T-cell (primary cell): ENCODE measurements around the gene CYB561A3. TPM values are rescaled to one million over a fixed set of nuclear protein-coding genes. Genes with fewer than 3 reads are reported as not detected.

Experiments
- ATAC-seq, 4 experiments: fragments of 200-7000 bp in 3 of 4; fragments of 150-1000 bp in 1 of 4; cut with Tn5 transposase; replicated peaks in 1 of 4; 1 replicate in 3 of 4; 2 replicates in 1 of 4; pipeline ENCODE4 v1.10.0; 2021; ENCODE audit warnings: moderate library complexity in 3 of 4, mild to moderate bottlenecking in 2 of 4, moderate number of reproducible peaks in 1 of 4
- CTCF ChIA-PET, 2 donors: fragments of 300-600 bp; sonication (Branson Sonifier 250); formaldehyde crosslinking; loops; one replicate each; lab custom pipeline; 2022; ENCODE audit warnings: antibody characterized with exemption in 2 of 2; lab: Charles Lee
- POLR2A ChIA-PET, 2 donors: fragments of 300-600 bp; sonication (Branson Sonifier 250); formaldehyde crosslinking; loops; one replicate each; lab custom pipeline; 2022; ENCODE audit warnings: antibody characterized with exemption in 2 of 2; lab: Charles Lee
- DNase-seq, 35 experiments: peaks; one replicate each; pipeline versions ENCODE4 v3.0.0 to v3.0.0-alpha.2; 2013 to 2023
- H3K27ac ChIP-seq: one replicate; pipeline ENCODE4 v1.5.1; 2013; ENCODE audit warnings: low read length
- H3K27me3 ChIP-seq, 2 experiments: replicated peaks in 1 of 2; 1 replicate in 1 of 2; 2 replicates in 1 of 2; pipeline versions ENCODE4 v1.6.1 to v1.7.0; 2013; ENCODE audit warnings: low read length in 1 of 2, mixed read lengths in 1 of 2; ENCODE audit not compliant: control insufficient read depth in 2 of 2, insufficient read depth in 2 of 2; ENCODE audit errors: extremely low read depth in 1 of 2
- H3K36me3 ChIP-seq, 2 donors: 1 replicate in 1 of 2; 2 replicates in 1 of 2; pipeline versions ENCODE4 v1.6.1 to v1.7.0; 2013; ENCODE audit warnings: low read length in 1 of 2; ENCODE audit not compliant: control insufficient read depth in 2 of 2, insufficient read depth in 1 of 2; ENCODE audit errors: extremely low read depth in 1 of 2
- H3K4me1 ChIP-seq, 2 experiments: 1 replicate in 1 of 2; 2 replicates in 1 of 2; pipeline versions ENCODE4 v1.6.1 to v1.7.0; 2013; ENCODE audit warnings: low read length in 2 of 2, mixed read lengths in 1 of 2; ENCODE audit not compliant: insufficient read depth in 2 of 2, control insufficient read depth in 1 of 2; ENCODE audit errors: extremely low read depth in 1 of 2
- H3K4me3 ChIP-seq, 2 donors: 1 replicate in 1 of 2; 2 replicates in 1 of 2; pipeline versions ENCODE4 v1.5.1 to v1.7.0; 2013; ENCODE audit warnings: mild to moderate bottlenecking in 2 of 2, low read length in 1 of 2, moderate library complexity in 1 of 2; ENCODE audit not compliant: control insufficient read depth in 1 of 2; ENCODE audit errors: extremely low read depth in 1 of 2
- H3K9me3 ChIP-seq: 2 replicates; pipeline ENCODE4 v1.7.0; 2013
- H3K27ac Mint-ChIP-seq, 2 donors: one replicate each; pipeline ENCODE4 v1.8.0; 2020 to 2021; ENCODE audit warnings: mild to moderate bottlenecking in 2 of 2, mixed read lengths in 2 of 2
- H3K27me3 Mint-ChIP-seq, 2 donors: one replicate each; pipeline ENCODE4 v1.8.0; 2021 to 2022; ENCODE audit warnings: mixed read lengths in 2 of 2
- H3K36me3 Mint-ChIP-seq: one replicate; pipeline ENCODE4 v1.8.0; 2021; ENCODE audit warnings: mixed read lengths
- H3K4me1 Mint-ChIP-seq, 3 donors: one replicate each; pipeline ENCODE4 v1.8.0; 2020 to 2022; ENCODE audit warnings: mixed read lengths in 3 of 3, mild to moderate bottlenecking in 1 of 3
- H3K4me3 Mint-ChIP-seq, 3 donors: one replicate each; pipeline ENCODE4 v1.8.0; 2020 to 2022; ENCODE audit warnings: mild to moderate bottlenecking in 3 of 3, mixed read lengths in 3 of 3, moderate library complexity in 3 of 3
- H3K9me3 Mint-ChIP-seq, 3 donors: one replicate each; pipeline ENCODE4 v1.8.0; 2020 to 2022; ENCODE audit warnings: mixed read lengths in 3 of 3
- WGBS: methylation state at CpG from one replicate; pipeline ENCODE4 v1.1.5; 2013; ENCODE audit warnings: missing lambda C conversion rate; ENCODE audit not compliant: insufficient coverage; 5-methylcytosine and 5-hydroxymethylcytosine counted together
- total RNA-seq, 35 experiments: library from RNA in 6 of 35; stranded (reverse) in 6 of 35; fragments of 120-200 nt in 1 of 35; gene quantifications; one replicate each; pipeline versions ENCODE4 v1.2.1 to v1.2.4 and lab custom pipeline; 2013 to 2026

CYB561A3 gene
- total RNA-seq, 5 donors from 2014 or later (not counting 1 experiment from before 2014, with no cell fraction given) = 34.8 to 49.1 (median 47.3) TPM

DNA sequence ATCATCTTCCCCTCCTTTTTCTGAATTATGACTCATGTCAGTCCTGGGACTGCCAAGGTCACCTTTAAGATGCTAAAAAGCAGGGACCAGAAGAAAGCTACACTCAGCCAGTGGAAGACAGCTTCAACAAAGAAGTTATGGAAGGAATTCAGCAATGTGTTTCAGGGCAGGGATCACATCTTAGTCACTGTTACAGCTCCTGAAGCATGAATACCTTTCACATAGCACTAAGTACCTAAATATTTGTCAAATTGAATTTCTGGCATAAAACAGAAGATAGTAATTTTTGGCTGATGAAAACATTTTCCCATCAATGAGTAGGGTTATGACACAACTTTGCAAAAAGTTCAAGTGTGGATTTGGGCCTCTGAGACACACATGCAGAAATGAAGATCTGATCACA, 34.0 kb downstream of the CYB561A3 start:
- Mint-ChIP-seq H3K36me3 (peaks cover 63% of the 10 kb centered on the region), H3K9me3 (no peaks in the 10 kb centered on the region), H3K27ac (no peak overlapping the region), H3K4me3 (no peak overlapping the region), H3K4me1 (peaks cover 38 to 47% (median 45%) of the 10 kb centered on the region in 3 donors), H3K27me3 (no peaks in the 10 kb centered on the region)
- Histone ChIP-seq H3K4me1 (peaks cover 13 to 19% of the 10 kb centered on the region in 2 experiments), H3K27me3 (no peaks in the 10 kb centered on the region), H3K9me3 (no peaks in the 10 kb centered on the region), H3K4me3 (no peak overlapping the region), H3K27ac (no peak overlapping the region), H3K36me3 (peaks cover 12 to 73% of the 10 kb centered on the region in 2 donors)
- ChIA-PET POLR2A (interaction anchor here in 1 of 2 donors (0.5 to 1.1 kb wide), 2 partner anchors 9 to 274 kb away, joined by 3 to 4 read pairs; no protein-coding TSS in a partner anchor), CTCF (interaction anchor here in 1 of 2 donors (1.3 kb wide), 1 partner anchor 8 kb away, joined by 4 read pairs; no protein-coding TSS in a partner anchor)
- DNase-seq (no peak), ATAC-seq (no peak)

DNA sequence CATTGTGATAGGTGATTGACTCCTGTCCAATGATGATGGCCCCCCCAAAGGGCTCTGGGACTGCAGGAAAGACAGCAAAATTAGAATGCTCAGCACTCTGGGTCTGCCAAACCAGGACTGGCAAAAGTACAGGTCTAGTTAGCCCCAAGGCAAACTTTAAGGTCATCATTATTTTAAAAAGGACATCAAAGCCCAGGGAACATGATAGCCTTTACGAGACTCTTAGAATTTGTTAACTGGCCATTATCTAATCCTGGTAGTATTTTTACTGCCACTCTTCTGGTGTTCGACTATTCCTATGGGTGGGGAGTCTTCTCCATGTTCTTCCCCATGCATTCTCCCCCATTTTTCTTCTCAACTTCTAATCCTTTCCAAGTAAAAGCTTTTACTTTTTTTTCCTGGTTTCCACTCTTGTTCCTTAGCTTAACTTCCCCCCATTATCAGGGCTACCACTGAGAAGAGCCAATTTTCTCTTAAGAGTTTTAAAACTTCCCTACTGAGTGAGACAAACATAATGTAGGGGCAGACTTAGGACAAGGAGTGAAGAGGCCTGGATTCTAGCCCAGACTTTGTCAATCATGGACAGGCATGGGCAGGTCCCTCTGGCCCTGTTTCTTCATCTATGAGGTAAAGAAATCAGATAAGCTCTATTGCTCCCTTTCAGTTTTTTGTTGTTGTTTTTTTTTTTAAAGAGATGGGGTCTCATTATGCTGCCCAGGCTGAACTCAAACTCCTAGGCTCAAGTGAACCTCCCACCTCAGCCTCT, 35.9 kb downstream of the CYB561A3 start:
- peaks cover 76% of the 10 kb centered on the region for H3K36me3 Mint-ChIP-seq
- Histone ChIP-seq H3K4me3 (no peak overlapping the region), H3K27ac (no peak overlapping the region), H3K27me3 (no peaks in the 10 kb centered on the region), H3K36me3 (peaks cover 12 to 90% of the 10 kb centered on the region in 2 donors), H3K4me1 (peaks cover 0 to under 1% of the 10 kb centered on the region in 2 experiments), H3K9me3 (no peaks in the 10 kb centered on the region)
- no peaks in the 10 kb centered on the region for H3K27me3 Mint-ChIP-seq
- WGBS = no CpG with 5 or more reads among the region's 2 CpGs
- no peaks in the 10 kb centered on the region for H3K9me3 Mint-ChIP-seq
- no peak overlapping the region for H3K27ac Mint-ChIP-seq
- H3K4me1 Mint-ChIP-seq = peaks cover 20 to 30% (median 27%) of the 10 kb centered on the region in 3 donors
- ChIA-PET CTCF (interaction anchor here in 1 of 2 donors (0.6 kb wide), 1 partner anchor 40 kb away, joined by 3 read pairs; no protein-coding TSS in a partner anchor), POLR2A (interaction anchor here in 1 of 2 donors (0.6 kb wide), 1 partner anchor 10 kb away, joined by 4 read pairs; no protein-coding TSS in a partner anchor)
- no peak overlapping the region for H3K4me3 Mint-ChIP-seq
- DNase-seq (no peak), ATAC-seq (no peak)

DNA sequence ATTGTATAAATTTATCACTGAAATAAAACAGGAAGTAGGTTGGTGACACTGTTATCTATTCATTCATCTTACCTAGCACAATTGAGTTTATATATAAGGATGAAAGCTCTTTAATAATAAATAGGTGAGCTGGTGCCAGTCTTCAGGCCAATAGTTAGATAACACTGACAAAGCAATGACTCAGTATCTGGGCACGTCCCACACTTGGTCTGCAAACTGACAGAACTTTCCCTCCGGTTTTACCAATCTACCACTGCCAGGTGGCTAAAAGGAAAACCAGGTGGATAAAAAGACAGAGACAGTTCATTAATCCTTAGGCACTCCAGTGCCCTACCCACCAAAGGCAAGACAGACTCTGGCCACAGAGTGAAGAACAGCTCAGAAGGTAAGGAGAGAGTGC, 46.4 kb downstream of the CYB561A3 start:
- ATAC-seq (no peak), DNase-seq (no peak)
- no peaks in the 10 kb centered on the region for H3K9me3 ChIP-seq
- H3K4me1 ChIP-seq = no peaks in the 10 kb centered on the region
- peaks cover 43% of the 10 kb centered on the region for H3K36me3 Mint-ChIP-seq
- H3K36me3 ChIP-seq = peaks cover 28 to 82% of the 10 kb centered on the region in 2 donors
- H3K27ac ChIP-seq = no peak overlapping the region
- no peak overlapping the region for H3K27ac Mint-ChIP-seq
- WGBS = 94% methylated on average over 2 of the region's 2 CpGs
- CTCF ChIA-PET = interaction anchor here in 1 of 2 donors (0.5 kb wide), 1 partner anchor 60 kb away, joined by 3 read pairs; no protein-coding TSS in a partner anchor
- POLR2A ChIA-PET = interaction anchor here in 1 of 2 donors (0.8 kb wide), 1 partner anchor 8 kb away, joined by 3 read pairs; no protein-coding TSS in a partner anchor
- no peaks in the 10 kb centered on the region for H3K27me3 ChIP-seq
- H3K4me3 ChIP-seq = no peak overlapping the region
- H3K9me3 Mint-ChIP-seq = no peaks in the 10 kb centered on the region
- H3K27me3 Mint-ChIP-seq = no peaks in the 10 kb centered on the region
- H3K4me3 Mint-ChIP-seq = no peak overlapping the region
- H3K4me1 Mint-ChIP-seq = no peaks in the 10 kb centered on the region

DNA sequence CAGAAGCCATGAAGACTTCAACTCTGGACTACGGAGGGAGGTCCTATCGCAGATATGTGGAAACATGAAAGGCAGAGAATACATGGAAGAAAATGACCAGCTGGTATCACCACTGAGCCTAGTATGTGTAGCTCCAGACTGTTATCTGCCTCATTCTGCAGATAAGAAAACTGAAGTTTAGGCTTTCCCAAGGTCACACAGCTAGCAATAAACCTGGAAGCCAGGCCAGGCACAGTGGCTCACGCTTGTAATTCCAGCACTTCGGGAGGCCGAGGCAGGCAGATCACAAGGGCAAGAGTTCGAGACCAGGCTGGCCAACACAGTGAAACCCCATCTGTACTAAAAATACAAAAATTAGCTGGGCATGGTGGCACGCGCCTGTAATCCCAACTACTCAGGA, 50.9 kb downstream of the CYB561A3 start:
- Mint-ChIP-seq H3K9me3 (no peaks in the 10 kb centered on the region), H3K4me1 (no peaks in the 10 kb centered on the region), H3K36me3 (peaks cover 35% of the 10 kb centered on the region), H3K27ac (no peak overlapping the region), H3K27me3 (no peaks in the 10 kb centered on the region), H3K4me3 (no peak overlapping the region)
- WGBS = 100% methylated on average over 5 of the region's 8 CpGs
- H3K4me1 ChIP-seq = no peaks in the 10 kb centered on the region
- H3K27ac ChIP-seq = no peak overlapping the region
- DNase-seq (no peak), ATAC-seq (no peak)
- H3K9me3 ChIP-seq = no peaks in the 10 kb centered on the region
- no peaks in the 10 kb centered on the region for H3K27me3 ChIP-seq
- ChIA-PET CTCF (no interaction called here), POLR2A (interaction anchor here in 1 of 2 donors (0.5 kb wide), 1 partner anchor 11 kb away, joined by 3 read pairs; no protein-coding TSS in a partner anchor)
- H3K4me3 ChIP-seq = no peak overlapping the region
- peaks cover 29 to 96% of the 10 kb centered on the region in 2 donors for H3K36me3 ChIP-seq

DNA sequence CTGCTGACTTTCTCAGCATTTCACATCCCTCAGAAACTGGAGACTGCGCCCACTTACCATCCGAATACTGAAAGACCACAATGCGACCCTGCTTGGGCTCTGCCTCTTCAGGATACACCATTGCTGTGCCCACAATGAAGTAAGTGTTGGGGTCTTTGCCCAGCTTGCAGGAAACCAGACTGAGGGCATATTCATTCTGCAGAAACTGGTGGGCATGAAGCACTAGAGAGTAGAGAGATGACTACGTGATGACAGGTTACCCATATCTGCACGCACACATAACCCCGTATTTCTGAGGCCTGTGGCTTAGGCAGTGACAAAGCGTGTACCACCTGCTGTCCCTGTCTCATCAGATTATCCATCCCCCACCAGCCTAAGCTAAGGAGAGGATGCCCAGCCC, 51.9 kb downstream of the CYB561A3 start:
- Mint-ChIP-seq H3K4me3 (no peak overlapping the region), H3K27ac (no peak overlapping the region), H3K9me3 (no peaks in the 10 kb centered on the region), H3K27me3 (no peaks in the 10 kb centered on the region), H3K36me3 (peaks cover 37% of the 10 kb centered on the region), H3K4me1 (no peaks in the 10 kb centered on the region)
- ATAC-seq (no peak), DNase-seq (no peak)
- no peaks in the 10 kb centered on the region for H3K27me3 ChIP-seq
- 100% methylated on average over 1 of the region's 7 CpGs for WGBS
- no peak overlapping the region for H3K27ac ChIP-seq
- no peaks in the 10 kb centered on the region for H3K9me3 ChIP-seq
- peaks cover 31 to 94% of the 10 kb centered on the region in 2 donors for H3K36me3 ChIP-seq
- no peak overlapping the region for H3K4me3 ChIP-seq
- CTCF ChIA-PET = interaction anchor here in 1 of 2 donors (0.6 kb wide), 1 partner anchor 113 kb away, joined by 3 read pairs; no protein-coding TSS in a partner anchor
- no peaks in the 10 kb centered on the region for H3K4me1 ChIP-seq
- POLR2A ChIA-PET = no interaction called here

DNA sequence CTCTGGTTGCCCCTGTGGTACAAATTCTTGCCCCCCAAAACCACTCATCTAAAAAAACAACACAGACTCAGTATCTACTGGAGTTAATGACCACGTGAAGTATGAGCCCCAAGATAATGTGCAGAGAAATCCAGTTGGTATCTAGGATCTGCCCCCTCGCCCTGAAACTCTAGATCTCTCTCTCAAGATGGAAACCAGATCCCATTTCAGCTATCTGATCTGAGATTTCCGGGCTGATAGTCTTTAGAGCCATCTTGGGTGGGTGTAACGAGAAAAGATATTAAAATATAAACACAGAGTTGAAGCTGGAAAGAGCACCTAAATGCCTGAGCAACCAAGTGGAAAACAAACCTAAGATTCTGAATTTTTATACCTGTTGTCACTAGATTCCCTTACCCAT, 52.5 kb downstream of the CYB561A3 start:
- no peaks in the 10 kb centered on the region for H3K9me3 ChIP-seq
- no peaks in the 10 kb centered on the region for H3K27me3 Mint-ChIP-seq
- ChIA-PET POLR2A (no interaction called here), CTCF (no interaction called here)
- DNase-seq (no peak), ATAC-seq (no peak)
- WGBS = no CpG with 5 or more reads among the region's 4 CpGs
- H3K4me3 ChIP-seq = no peak overlapping the region
- H3K36me3 Mint-ChIP-seq = peaks cover 34% of the 10 kb centered on the region
- H3K4me1 Mint-ChIP-seq = no peaks in the 10 kb centered on the region
- H3K27ac ChIP-seq = no peak overlapping the region
- H3K9me3 Mint-ChIP-seq = no peaks in the 10 kb centered on the region
- no peaks in the 10 kb centered on the region for H3K27me3 ChIP-seq
- H3K4me3 Mint-ChIP-seq = no peak overlapping the region
- H3K36me3 ChIP-seq = peaks cover 25 to 91% of the 10 kb centered on the region in 2 donors
- H3K27ac Mint-ChIP-seq = no peak overlapping the region
- H3K4me1 ChIP-seq = no peaks in the 10 kb centered on the region
